Heart left ventricle (tissue), 13 donors: ENCODE data around the gene CASP5.

ENCODE experiments used
- POLR2A ChIP-seq, 2 donors: fragments of 450-650 bp; IDR thresholded peaks; one replicate each; pipeline ENCODE4 v1.6.1; 2017; ENCODE audit warnings: antibody characterized with exemption in 2 of 2, mild to moderate bottlenecking in 2 of 2, moderate library complexity in 2 of 2
- TF ChIP-seq, protein P1 (sequence below), 12 donors: fragments of 200-600 bp; sonication (generic) in 4 of 12; IDR thresholded peaks; one replicate each; pipeline versions ENCODE4 v1.5.0 to v1.8.0; 2018 to 2022; ENCODE audit warnings: antibody characterized with exemption in 12 of 12, mild to moderate bottlenecking in 5 of 12
- donor health status: ischemic (EF 13 %, LVEDD 7.1; RV severe dilation, severe dysfunction).
- donor health status: DM: no; HTN: yes; CAD: no.
- donor health status: DM: no; HTN: no; CAD: no.
- donor health status: ischemic (EF 25% LVEDD 6.9; RV normal size, moderate dysfunction).
- donor health status: ischemic (EF 25% LVEDD 5.7; RV mildly dilated, moderate dysfunction).
- donor health status: ischemic (EF 35%, LVEDD 5.7; RV mildly dilated, moderate dysfunction).
- donor health status: nonischemic (EF 11% LVEDD 7.7; RV severe dilation, severe dysfunction).
- donor health status: DM: yes; HTN: yes; CAD: no.
- donor health status: PGD.
- donor health status: ischemic (EF 29% LVEDD 5.4; RV normal size, mild dysfunction).
- donor health status: nonischemic (EF 23%, LVEDD 6.1; RV moderate dilation, normal function).

DNA sequence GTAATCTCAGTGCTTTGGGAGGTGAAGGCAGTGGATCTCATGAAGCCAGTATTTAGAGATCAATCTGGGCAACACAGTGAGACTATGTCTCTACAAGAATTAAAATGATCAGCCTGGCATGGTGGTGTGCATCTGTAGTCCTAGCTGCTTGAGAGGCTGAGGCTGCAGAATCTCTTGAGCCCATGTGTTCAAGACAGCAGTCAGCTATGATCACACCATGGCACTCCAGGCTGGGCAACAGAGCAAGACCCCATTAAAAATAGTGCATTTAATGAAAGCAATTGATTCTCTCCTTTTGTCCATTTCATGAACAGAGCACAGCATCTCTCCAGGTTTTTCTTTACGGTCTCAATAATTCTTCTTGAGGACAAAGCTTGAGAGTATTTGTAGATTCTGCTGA is 33.5 kb upstream of the CASP5 start:
- TF ChIP-seq POLR2A (IDR thresholded peaks at IDR 0.05): no peak
- TF ChIP-seq, protein P1, sequence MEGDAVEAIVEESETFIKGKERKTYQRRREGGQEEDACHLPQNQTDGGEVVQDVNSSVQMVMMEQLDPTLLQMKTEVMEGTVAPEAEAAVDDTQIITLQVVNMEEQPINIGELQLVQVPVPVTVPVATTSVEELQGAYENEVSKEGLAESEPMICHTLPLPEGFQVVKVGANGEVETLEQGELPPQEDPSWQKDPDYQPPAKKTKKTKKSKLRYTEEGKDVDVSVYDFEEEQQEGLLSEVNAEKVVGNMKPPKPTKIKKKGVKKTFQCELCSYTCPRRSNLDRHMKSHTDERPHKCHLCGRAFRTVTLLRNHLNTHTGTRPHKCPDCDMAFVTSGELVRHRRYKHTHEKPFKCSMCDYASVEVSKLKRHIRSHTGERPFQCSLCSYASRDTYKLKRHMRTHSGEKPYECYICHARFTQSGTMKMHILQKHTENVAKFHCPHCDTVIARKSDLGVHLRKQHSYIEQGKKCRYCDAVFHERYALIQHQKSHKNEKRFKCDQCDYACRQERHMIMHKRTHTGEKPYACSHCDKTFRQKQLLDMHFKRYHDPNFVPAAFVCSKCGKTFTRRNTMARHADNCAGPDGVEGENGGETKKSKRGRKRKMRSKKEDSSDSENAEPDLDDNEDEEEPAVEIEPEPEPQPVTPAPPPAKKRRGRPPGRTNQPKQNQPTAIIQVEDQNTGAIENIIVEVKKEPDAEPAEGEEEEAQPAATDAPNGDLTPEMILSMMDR (IDR thresholded peaks at IDR 0.05): no peak
